Stimulated activated CD4-positive, alpha-beta T cell treated with anti-CD3 and anti-CD28 coated beads, TNF-alpha, amount 100 ng/mL, for 1 hour (primary cell): ENCODE results near the gene ITFG2.
"Not testable (repeated sequence)": the region's sequence is repeated elsewhere in the genome, so short reads cannot be mapped to it uniquely, and the experiment has no call there.

Source experiments
- DNase-seq, 3 donors: peaks; one replicate each; pipeline ENCODE4 v3.0.0-alpha.2; 2020; ENCODE audit warnings: low read depth in 3 of 3, low spot score in 1 of 3

ITFG2 gene

DNA sequence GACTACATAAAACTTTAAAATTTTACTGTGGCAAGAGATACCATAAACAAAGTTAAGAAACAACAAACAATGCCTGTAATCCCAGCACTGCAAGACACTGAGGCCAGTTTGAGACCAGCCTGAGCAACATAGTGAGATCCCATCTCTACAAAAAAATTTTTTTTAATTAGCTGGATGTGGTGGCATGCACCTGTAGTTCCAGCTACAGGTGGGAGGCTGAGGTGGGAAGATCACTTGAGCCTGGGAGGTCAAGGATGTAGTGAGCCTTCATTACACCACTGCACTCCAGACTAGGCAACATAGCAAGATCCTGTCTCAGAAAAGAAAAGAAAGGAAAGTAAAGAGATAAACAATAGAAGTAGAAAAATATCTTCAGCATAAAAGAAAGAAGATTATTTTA lies 47.7 kb downstream of the ITFG2 start:
- DNase-seq: no peak

DNA sequence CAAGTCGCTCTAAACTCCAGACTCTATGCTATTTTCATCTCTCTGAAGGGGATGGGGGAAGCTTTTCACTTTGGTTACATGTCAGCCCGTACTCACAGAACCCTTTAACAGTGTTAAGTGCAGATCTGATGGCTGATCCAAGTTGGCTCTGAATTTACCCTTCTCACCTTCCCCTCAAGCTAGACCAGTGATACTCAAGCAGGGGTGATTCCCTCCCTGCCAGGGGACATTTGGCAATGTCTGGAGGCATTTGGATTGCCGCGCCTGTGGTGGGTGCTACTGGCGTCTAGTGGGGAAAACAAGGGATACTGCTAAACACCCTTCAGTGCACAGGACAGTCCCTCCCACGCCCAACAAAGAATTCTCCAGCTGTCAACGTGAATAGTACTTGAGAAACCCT lies 50.4 kb downstream of the ITFG2 start:
- no peak for DNase-seq

DNA sequence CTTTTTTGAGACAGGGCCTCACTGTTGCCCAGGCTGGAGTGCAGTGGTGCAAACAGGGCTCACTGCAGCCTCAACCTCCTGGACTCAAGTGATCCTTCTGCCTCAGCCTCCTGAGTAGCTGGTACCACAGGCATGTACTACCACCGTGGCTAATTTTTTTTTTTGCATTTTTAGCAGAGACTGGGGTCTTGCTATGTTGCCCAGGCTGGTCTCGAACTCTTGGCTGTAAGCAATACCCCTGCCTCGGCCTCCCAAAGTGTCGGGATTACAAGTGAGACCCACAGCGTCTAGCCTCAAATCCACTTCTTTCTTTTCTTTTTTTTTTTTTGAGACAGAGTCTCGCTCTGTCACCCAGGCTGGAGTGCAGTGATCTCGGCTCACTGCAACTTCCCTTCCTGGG lies 50.9 kb downstream of the ITFG2 start:
- DNase-seq: not testable (repeated sequence)

DNA sequence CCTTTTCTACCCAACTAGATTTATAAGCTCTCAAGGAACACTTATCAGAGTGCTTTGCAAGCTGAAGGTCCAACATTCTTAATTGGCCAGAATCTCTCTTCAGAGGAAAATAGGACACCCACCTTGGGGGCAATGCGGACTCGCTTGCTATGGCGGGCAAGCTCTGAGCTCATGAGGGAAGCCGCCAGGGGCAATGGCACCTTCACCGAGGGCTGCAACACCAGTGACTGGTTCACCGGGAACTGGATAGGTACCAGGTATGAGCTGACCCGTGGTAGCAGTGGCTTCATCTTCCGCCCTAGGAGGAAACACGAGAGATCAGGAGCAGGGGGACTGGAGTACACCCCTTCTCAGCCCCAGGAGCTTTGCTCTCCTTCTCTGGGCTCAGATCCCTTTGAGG lies 51.7 kb downstream of the ITFG2 start:
- no peak for DNase-seq

DNA sequence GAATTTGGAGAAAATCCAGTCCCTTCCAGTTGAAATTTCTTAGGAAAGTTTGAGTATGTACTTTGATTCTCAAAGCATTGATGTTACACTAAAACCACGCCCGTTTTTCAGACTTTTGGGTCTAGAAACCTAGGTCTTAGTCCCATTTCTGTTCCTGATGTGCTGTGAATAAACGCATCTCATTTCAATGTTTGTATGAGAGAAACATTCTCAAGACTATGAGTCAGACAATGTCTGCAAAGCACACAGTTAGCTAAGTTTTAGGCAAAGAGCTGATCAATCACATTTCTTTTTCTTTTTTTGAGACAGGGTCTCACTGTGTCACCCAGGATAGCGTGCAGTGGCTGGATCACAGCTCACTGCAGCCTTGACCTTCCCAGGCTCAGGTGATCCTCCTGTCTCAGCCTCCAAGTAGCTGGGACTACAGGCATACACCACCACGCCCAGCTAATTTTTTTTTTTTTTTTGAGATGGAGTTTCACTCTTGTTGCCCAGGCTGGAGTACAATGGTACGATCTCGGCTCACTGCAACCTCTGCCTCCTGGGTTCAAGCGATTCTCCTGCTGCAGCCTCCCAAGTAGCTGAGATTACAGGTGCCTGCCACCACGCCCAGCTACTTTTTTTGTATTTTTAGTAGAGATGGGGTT lies 56.6 kb downstream of the ITFG2 start:
- DNase-seq: not testable (repeated sequence)
